Body of pancreas (tissue), 4 donors: ENCODE measurements around the gene FBXO31. TPM values are rescaled to one million over a fixed set of nuclear protein-coding genes. Genes with fewer than 3 reads are reported as not detected.

Source experiments
- ATAC-seq: fragments of 150-250 bp; one replicate; pipeline ENCODE4 v1.9.1; 2016
- DNase-seq, 4 donors: peaks; one replicate each; pipeline ENCODE4 v3.0.0-alpha.2; 2019
- H3K27ac ChIP-seq, 4 donors: fragments of 200-600 bp; sonication (generic); 1 replicate in 3 of 4; 2 replicates in 1 of 4; pipeline versions ENCODE4 v1.5.1 to v1.6.1; 2016 to 2019; ENCODE audit warnings: mild to moderate bottlenecking in 1 of 4, mixed read lengths in 1 of 4, moderate library complexity in 1 of 4
- H3K27me3 ChIP-seq, 2 donors: fragments of 200-600 bp; sonication (generic); one replicate each; pipeline ENCODE4 v1.6.0; 2016; ENCODE audit warnings: mild to moderate bottlenecking in 1 of 2
- H3K36me3 ChIP-seq, 2 donors: fragments of 200-600 bp; sonication (generic); replicated peaks in 1 of 2; 2 replicates each; pipeline ENCODE4 v1.5.1; 2016; ENCODE audit warnings: low read depth in 2 of 2; ENCODE audit not compliant: insufficient read depth in 1 of 2
- H3K4me1 ChIP-seq: fragments of 200-600 bp; sonication (generic); one replicate; pipeline ENCODE4 v1.6.0; 2016
- H3K4me3 ChIP-seq, 2 donors: fragments of 200-600 bp; sonication (generic); 1 replicate in 1 of 2; 2 replicates in 1 of 2; pipeline ENCODE4 v1.5.1; 2016 to 2019
- H3K9me3 ChIP-seq, 3 donors: fragments of 200-600 bp; sonication (generic); 1 replicate in 2 of 3; 2 replicates in 1 of 3; pipeline ENCODE4 v1.5.1; 2016
- CTCF ChIP-seq, 7 experiments: fragments of 450-650 bp in 4 of 7; fragments of 200-600 bp in 3 of 7; sonication (generic) in 3 of 7; IDR thresholded peaks; one replicate each; pipeline ENCODE4 v1.5.1; 2016 to 2019; ENCODE audit warnings: antibody characterized with exemption in 7 of 7
- POLR2A ChIP-seq, 3 donors: fragments of 450-650 bp; IDR thresholded peaks; one replicate each; pipeline ENCODE4 v1.6.1; 2016; ENCODE audit warnings: antibody characterized with exemption in 3 of 3, mild to moderate bottlenecking in 2 of 3
- WGBS, 2 donors: methylation state at CpG; one replicate each; pipeline ENCODE4 v1.1.5; 2017; 5-methylcytosine and 5-hydroxymethylcytosine counted together
- intact Hi-C: fragments of 100-400 bp; cut with DNase I; formaldehyde crosslinking; loops from one replicate; pipeline ENCODE4 v1.15.1; 2023
- total RNA-seq, 2 donors: library from RNA; depleted of rRNA; stranded (reverse); fragments of >200 nt; gene quantifications; one replicate each; pipeline ENCODE4 v1.1.0, GENCODE V29; 2016

Gene FBXO31
- total RNA-seq, 2 donors from 2014 or later = 35.5 to 46.8 TPM

DNA sequence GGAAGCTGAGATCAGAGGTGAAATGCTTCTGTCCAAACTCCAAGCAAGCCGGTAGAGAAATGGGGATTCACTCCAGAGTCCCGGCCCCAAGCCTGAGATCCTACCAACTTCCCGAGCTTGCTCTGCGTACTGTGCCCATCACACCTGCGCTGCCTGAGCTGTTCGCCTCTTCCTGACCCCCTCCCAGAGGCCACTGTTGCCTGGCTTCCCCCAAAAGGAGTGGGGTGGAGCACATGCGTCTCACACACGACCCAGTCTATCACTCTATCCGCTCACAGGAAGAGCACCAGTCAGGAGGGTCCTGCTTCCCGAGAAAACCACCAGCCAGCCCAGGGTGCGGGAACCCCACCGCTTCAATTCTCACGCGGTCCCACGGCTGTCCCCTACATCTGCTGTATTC lies 52.9 kb downstream of the FBXO31 start:
- DNase-seq (no peak), ATAC-seq (no peak)
- Histone ChIP-seq H3K4me1 (no peaks in the 10 kb centered on the region), H3K27ac (no peak overlapping the region), H3K4me3 (no peak overlapping the region), H3K27me3 (no peaks in the 10 kb centered on the region), H3K36me3 (peaks cover 0 to 19% of the 10 kb centered on the region in 2 donors), H3K9me3 (no peaks in the 10 kb centered on the region)
- no peak for TF ChIP-seq CTCF (IDR thresholded peaks at IDR 0.05)
- no peak for TF ChIP-seq POLR2A (IDR thresholded peaks at IDR 0.05)
- WGBS, 2 donors = 80 to 93% methylated on average over 12 to 15 of the region's 15 CpGs
- intact Hi-C loops = no loop called here

DNA sequence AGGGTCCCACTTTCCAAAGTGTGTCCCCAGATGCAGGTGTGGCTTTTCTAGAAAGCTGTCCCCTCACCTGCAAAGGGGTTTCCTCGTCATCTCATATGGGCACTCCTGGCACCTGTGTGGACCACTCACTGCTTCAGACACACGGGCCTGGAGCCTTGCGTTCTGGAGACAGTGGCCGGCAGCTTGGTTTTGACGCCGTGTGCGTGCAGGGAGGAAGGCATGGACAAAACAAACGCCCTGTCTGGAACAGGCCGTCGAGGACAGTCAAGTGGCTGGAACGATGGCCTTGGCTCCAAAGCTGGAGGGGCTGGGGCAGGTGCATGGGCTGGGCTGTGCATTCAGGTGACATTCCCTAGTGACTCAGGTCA lies 53.3 kb downstream of the FBXO31 start:
- Histone ChIP-seq H3K9me3 (no peaks in the 10 kb centered on the region), H3K27me3 (no peaks in the 10 kb centered on the region), H3K27ac (no peak overlapping the region), H3K36me3 (peaks cover 0 to 19% of the 10 kb centered on the region in 2 donors), H3K4me3 (no peak overlapping the region), H3K4me1 (no peaks in the 10 kb centered on the region)
- no peak for ATAC-seq
- 86 to 90% methylated on average over 11 of the region's 11 CpGs for WGBS, 2 donors
- no peak for DNase-seq
- intact Hi-C loops = no loop called here
- TF ChIP-seq POLR2A (IDR thresholded peaks at IDR 0.05) (no peak), CTCF (IDR thresholded peaks at IDR 0.05) (no peak)

DNA sequence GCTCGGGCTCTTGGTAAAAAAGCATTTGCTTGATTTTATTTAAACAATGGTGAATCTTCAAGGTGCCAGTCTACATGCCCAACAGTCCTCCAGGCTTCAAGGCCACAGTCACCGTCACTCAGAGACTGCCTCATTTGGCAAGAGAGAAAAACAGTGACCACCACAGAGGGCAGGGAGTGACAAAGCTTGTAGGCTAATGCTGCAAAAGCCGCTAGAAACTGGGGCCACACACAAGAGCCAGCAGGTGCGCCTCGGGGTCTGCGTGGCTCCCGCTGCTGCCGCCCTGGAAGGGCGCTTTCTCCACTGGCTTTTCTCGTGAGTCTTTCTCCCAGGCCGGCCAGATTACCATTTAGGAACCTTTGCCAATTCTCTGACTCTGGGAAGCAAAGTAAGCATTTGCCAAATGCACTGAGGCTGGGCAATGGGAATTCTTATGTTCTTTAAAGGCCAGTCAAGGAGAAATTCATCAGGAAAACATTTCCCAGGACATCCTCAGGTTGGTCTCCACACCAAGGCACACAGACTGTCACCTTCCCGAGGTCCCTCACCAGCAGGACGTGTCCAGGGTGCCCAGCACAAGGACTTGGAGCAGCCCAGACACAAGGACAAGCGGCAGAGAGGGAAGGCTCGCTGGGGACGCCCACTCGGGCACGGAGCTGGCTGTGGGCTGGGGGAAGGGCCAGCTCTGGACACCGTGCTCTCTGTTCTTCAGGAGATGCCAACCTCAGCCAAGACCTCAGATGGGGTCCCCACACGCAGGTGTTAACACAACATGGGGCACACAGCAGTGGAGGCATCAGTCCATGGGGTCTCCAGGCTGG lies 53.9 kb downstream of the FBXO31 start:
- Histone ChIP-seq H3K27ac (no peak overlapping the region), H3K27me3 (no peaks in the 10 kb centered on the region), H3K4me1 (peaks cover 4% of the 10 kb centered on the region), H3K9me3 (no peaks in the 10 kb centered on the region), H3K4me3 (no peak overlapping the region), H3K36me3 (peaks cover 0 to 16% of the 10 kb centered on the region in 2 donors)
- WGBS, 2 donors = 87 to 88% methylated on average over 13 to 17 of the region's 20 CpGs
- no peak for TF ChIP-seq POLR2A (IDR thresholded peaks at IDR 0.05)
- TF ChIP-seq CTCF (IDR thresholded peaks at IDR 0.05) = no peak
- intact Hi-C loops = no loop called here
- ATAC-seq (no peak), DNase-seq (no peak)

DNA sequence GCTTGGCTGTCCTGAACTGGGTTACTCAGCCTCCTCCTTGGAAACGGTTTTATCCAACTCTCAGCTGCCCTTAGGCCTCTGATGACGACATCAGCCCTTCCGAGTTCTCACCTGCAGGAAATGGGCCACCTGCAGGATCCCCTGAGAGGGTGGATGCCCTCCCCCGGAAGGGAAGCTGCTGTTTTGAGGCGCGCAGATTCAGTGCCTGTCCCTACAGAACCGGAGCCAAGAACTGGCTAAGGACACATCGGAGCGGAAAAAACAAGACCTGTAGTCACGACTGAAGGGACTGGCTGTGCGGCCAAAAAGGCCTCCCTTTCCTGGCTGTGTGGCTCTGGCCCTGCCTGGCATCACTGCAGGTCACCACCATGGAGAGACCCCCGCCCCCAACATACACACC lies 54.7 kb downstream of the FBXO31 start:
- H3K9me3 ChIP-seq = no peaks in the 10 kb centered on the region
- no peak overlapping the region for H3K4me3 ChIP-seq
- peaks cover 0 to 16% of the 10 kb centered on the region in 2 donors for H3K36me3 ChIP-seq
- intact Hi-C loops = no loop called here
- H3K27ac ChIP-seq = no peak overlapping the region
- H3K27me3 ChIP-seq = no peaks in the 10 kb centered on the region
- DNase-seq (no peak), ATAC-seq (no peak)
- WGBS, 2 donors = 59 to 79% methylated on average over 5 to 12 of the region's 12 CpGs
- no peak for TF ChIP-seq CTCF (IDR thresholded peaks at IDR 0.05)
- no peak for TF ChIP-seq POLR2A (IDR thresholded peaks at IDR 0.05)
- peaks cover 8% of the 10 kb centered on the region for H3K4me1 ChIP-seq
